RWPE2 (cell line): ENCODE measurements around the gene PITRM1.

Source experiments
- ATAC-seq: fragments of 200-7000 bp; cut with Tn5 transposase; 3 replicates; pipeline ENCODE4 v1.9.1; 2021; ENCODE audit warnings: low read depth
- DNase-seq: peaks from one replicate; pipeline ENCODE4 v3.0.0-alpha.2; 2020; ENCODE audit warnings: low spot score
- H3K27ac ChIP-seq: fragments of 450-650 bp; 2 replicates; pipeline ENCODE4 v1.5.1; 2017; ENCODE audit warnings: mild to moderate bottlenecking; ENCODE audit not compliant: poor library complexity, severe bottlenecking
- H3K27me3 ChIP-seq: fragments of 250-450 bp; sonication (Bioruptor Pico); 2 replicates; pipeline ENCODE4 v1.5.1; 2021; ENCODE audit warnings: mild to moderate bottlenecking, moderate library complexity; ENCODE audit not compliant: insufficient read depth, poor library complexity, severe bottlenecking
- H3K36me3 ChIP-seq: fragments of 250-450 bp; sonication (Bioruptor Pico); 2 replicates; pipeline ENCODE4 v1.5.1; 2020; ENCODE audit warnings: low read depth, mild to moderate bottlenecking, moderate library complexity
- H3K4me1 ChIP-seq: fragments of 250-450 bp; sonication (Bioruptor Pico); 2 replicates; pipeline ENCODE4 v1.5.1; 2021; ENCODE audit warnings: mild to moderate bottlenecking, moderate library complexity; ENCODE audit not compliant: insufficient read depth, poor library complexity, severe bottlenecking
- H3K4me3 ChIP-seq: fragments of 250-450 bp; sonication (Bioruptor Pico); 2 replicates; pipeline ENCODE4 v1.5.1; 2021; ENCODE audit warnings: mild to moderate bottlenecking, moderate library complexity; ENCODE audit not compliant: severe bottlenecking
- H3K9me3 ChIP-seq: fragments of 250-450 bp; sonication (Bioruptor Pico); 2 replicates; pipeline ENCODE4 v1.5.1; 2021; ENCODE audit warnings: mild to moderate bottlenecking, moderate library complexity; ENCODE audit not compliant: severe bottlenecking
- CTCF ChIP-seq: fragments of 450-650 bp; IDR thresholded peaks from one replicate; pipeline ENCODE4 v1.5.1; 2017; ENCODE audit warnings: mild to moderate bottlenecking, moderate library complexity; ENCODE audit not compliant: poor library complexity, severe bottlenecking

Gene PITRM1

GRCh38 chr10:3095373-3096139 lies 77.0 kb downstream of the PITRM1 start:
- TF ChIP-seq CTCF = no peak
- peak; percentile 70 for ATAC-seq
- DNase-seq = no peak
- peaks cover 72% of the 10 kb centered on the region for H3K4me1 ChIP-seq
- peaks cover 54% of the 10 kb centered on the region for H3K36me3 ChIP-seq
- no peaks in the 10 kb centered on the region for H3K9me3 ChIP-seq
- no peak overlapping the region for H3K4me3 ChIP-seq
- H3K27me3 ChIP-seq = no peaks in the 10 kb centered on the region
- peak overlapping the region; percentile 99 for H3K27ac ChIP-seq

GRCh38 chr10:3094609-3095036 lies 78.0 kb downstream of the PITRM1 start:
- DNase-seq = no peak
- Histone ChIP-seq H3K36me3 (peaks cover 45% of the 10 kb centered on the region), H3K4me3 (no peak overlapping the region), H3K9me3 (no peaks in the 10 kb centered on the region), H3K27me3 (no peaks in the 10 kb centered on the region), H3K4me1 (peaks cover 81% of the 10 kb centered on the region), H3K27ac (peak overlapping the region; percentile 99)
- TF ChIP-seq CTCF = no peak
- no peak for ATAC-seq

- H3K36me3 ChIP-seq = peaks cover 45% of the 10 kb centered on the region
- no peak for ATAC-seq
Observed at GRCh38 chr10:3093996-3094395, 78.6 kb downstream of the PITRM1 start.

DNA sequence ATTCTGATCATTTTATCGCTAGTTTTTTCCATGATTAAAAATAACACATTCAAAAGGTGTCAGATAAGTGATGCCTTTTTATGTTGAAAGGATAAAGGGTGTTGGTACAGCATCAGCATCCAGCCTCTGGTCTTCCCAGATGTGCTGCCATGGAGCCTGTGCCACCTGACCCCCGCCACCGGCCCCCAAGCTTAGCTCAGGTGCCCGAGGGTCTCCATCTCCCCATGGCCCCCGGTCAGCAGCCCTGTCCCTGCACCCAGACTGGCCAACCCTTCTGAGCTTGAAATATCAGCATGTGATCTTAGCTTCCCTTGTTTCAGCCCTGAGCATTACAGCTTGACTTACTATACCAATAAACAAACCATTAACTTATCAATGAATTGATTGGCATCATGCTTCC lies 80.7 kb downstream of the PITRM1 start:
- H3K27ac ChIP-seq = peak overlapping the region; percentile 99
- no peaks in the 10 kb centered on the region for H3K27me3 ChIP-seq
- no peak overlapping the region for H3K4me3 ChIP-seq
- DNase-seq (no peak), ATAC-seq (no peak)
- TF ChIP-seq CTCF = no peak
- peaks cover 77% of the 10 kb centered on the region for H3K4me1 ChIP-seq
- no peaks in the 10 kb centered on the region for H3K9me3 ChIP-seq
- peaks cover 40% of the 10 kb centered on the region for H3K36me3 ChIP-seq

More at GRCh38 chr10:3093996-3094395, 78.6 kb downstream of the PITRM1 start:
- H3K27me3 ChIP-seq = no peaks in the 10 kb centered on the region
- TF ChIP-seq CTCF = no peak
- peaks cover 81% of the 10 kb centered on the region for H3K4me1 ChIP-seq
- no peak overlapping the region for H3K4me3 ChIP-seq
- peak overlapping the region; percentile 99 for H3K27ac ChIP-seq
- no peak for DNase-seq
- no peaks in the 10 kb centered on the region for H3K9me3 ChIP-seq
